Bronchial epithelial cell (primary cell): Measurements from ENCODE around the gene ACOT7. TPM values are rescaled to one million over a fixed set of nuclear protein-coding genes. Genes with fewer than 3 reads are reported as not detected.
A peak's percentile ranks its signal among the peaks of the same experiment; 100 is the strongest.
"Not testable (repeated sequence)": the region's sequence is repeated elsewhere in the genome, so short reads cannot be mapped to it uniquely, and the experiment has no call there.

Experiments
- DNase-seq: peaks from one replicate; pipeline ENCODE4 v3.0.0-alpha.2; 2010; ENCODE audit warnings: low read depth
- FAIRE-seq: peaks from 2 replicates; lab custom pipeline; 2011; peaks lifted over from hg19 to GRCh38; lab: Jason Lieb, UNC
- H3K27me3 ChIP-seq: 2 replicates; pipeline ENCODE4 v1.5.1; 2011; ENCODE audit warnings: low read length; ENCODE audit not compliant: control insufficient read depth, insufficient read depth
- H3K36me3 ChIP-seq: 2 replicates; pipeline ENCODE4 v1.5.1; 2011; ENCODE audit warnings: low read length; ENCODE audit not compliant: control insufficient read depth, insufficient read depth
- H3K4me3 ChIP-seq: 2 replicates; pipeline ENCODE4 v1.5.1; 2011; ENCODE audit warnings: mild to moderate bottlenecking, low read depth, low read length, control low read depth
- CTCF ChIP-seq: IDR thresholded peaks from 2 replicates; pipeline ENCODE4 v1.5.1; 2011; ENCODE audit warnings: mild to moderate bottlenecking, moderate library complexity, low read length, control low read depth, inconsistent platforms; ENCODE audit not compliant: insufficient read depth, severe bottlenecking
- total RNA-seq: library from RNA; depleted of rRNA; stranded (reverse); fragments of >200 nt; gene quantifications from 2 replicates; pipeline ENCODE4 v1.2.1, GENCODE V29; 2014

Gene ACOT7, protein sequence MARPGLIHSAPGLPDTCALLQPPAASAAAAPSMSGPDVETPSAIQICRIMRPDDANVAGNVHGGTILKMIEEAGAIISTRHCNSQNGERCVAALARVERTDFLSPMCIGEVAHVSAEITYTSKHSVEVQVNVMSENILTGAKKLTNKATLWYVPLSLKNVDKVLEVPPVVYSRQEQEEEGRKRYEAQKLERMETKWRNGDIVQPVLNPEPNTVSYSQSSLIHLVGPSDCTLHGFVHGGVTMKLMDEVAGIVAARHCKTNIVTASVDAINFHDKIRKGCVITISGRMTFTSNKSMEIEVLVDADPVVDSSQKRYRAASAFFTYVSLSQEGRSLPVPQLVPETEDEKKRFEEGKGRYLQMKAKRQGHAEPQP
- 88.1 and 89.8 TPM in 2 replicates for total RNA-seq

DNA sequence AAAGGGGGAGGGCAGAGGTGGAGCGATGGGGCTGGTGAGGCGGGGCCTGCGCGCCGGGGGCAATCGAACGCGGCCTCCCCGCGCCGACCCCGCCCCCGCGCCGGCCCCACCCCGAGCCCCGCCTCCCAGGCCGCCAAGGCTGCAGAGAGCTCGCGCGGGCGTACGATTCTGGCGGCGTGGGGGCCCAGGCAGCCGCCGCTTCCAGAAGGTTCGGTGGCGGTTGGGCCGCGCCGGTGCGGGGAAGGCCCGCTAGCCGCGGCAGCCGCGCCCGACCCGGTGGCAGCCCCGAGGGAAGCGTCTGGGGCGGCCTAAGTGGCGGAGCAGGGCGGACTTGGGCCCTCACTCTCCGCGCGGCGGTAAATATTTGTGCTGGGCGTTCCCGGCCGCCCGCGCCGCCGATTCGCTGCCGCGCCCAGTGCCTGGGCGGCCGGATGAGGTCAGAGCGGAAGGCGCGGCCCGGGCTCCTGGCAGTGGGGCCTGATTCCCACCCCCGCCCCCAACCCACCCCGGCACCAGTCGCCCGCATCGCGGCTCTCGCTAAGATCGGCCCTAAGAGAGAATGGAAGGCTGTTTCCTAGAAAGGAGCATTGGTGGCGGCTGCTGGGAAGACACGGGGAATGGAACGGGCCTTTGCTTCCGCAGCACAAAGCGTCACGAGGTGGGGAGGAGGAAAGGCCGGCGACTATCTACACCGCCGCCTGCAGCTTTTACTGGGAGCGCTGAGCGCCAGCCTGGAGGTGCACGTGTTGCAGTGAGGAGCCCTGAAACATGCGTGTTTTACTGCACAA lies at the start of gene ACOT7:
ACOT7 (minus strand) TSS at position 368 of the 788 bp plus-strand sequence. CDS start 368 bp downstream, outside the sequence.
- no peaks in the 10 kb centered on the region for H3K27me3 ChIP-seq
- H3K4me3 ChIP-seq, result peak within 1 kb of the TSS; percentile 59
- FAIRE-seq (no peak), DNase-seq (peak; percentile 71)
- no peaks in the 10 kb centered on the region for H3K36me3 ChIP-seq
- peak; percentile 49 for TF ChIP-seq CTCF

- no peak for DNase-seq
- no peaks in the 10 kb centered on the region for H3K27me3 ChIP-seq
- TF ChIP-seq CTCF, result no peak
- no peak overlapping the region for H3K4me3 ChIP-seq
- FAIRE-seq, result no peak
- no peaks in the 10 kb centered on the region for H3K36me3 ChIP-seq
These were observed 48.0 kb upstream of the ACOT7 start for GRCh38 chr1:6441586-6441985.

GRCh38 chr1:6440198-6441126 lies 46.9 kb upstream of the ACOT7 start:
- no peaks in the 10 kb centered on the region for H3K27me3 ChIP-seq
- no peak for DNase-seq
- peak; percentile 36 for TF ChIP-seq CTCF
- no peak for FAIRE-seq
- no peak overlapping the region for H3K4me3 ChIP-seq
- no peaks in the 10 kb centered on the region for H3K36me3 ChIP-seq

- no peak for FAIRE-seq
- Histone ChIP-seq H3K27me3 (no peaks in the 10 kb centered on the region), H3K36me3 (no peaks in the 10 kb centered on the region), H3K4me3 (no peak overlapping the region)
- peak; percentile 93 for TF ChIP-seq CTCF
- peak; percentile 61 for DNase-seq
These were observed 44.5 kb upstream of the ACOT7 start for GRCh38 chr1:6438047-6438525.

DNA sequence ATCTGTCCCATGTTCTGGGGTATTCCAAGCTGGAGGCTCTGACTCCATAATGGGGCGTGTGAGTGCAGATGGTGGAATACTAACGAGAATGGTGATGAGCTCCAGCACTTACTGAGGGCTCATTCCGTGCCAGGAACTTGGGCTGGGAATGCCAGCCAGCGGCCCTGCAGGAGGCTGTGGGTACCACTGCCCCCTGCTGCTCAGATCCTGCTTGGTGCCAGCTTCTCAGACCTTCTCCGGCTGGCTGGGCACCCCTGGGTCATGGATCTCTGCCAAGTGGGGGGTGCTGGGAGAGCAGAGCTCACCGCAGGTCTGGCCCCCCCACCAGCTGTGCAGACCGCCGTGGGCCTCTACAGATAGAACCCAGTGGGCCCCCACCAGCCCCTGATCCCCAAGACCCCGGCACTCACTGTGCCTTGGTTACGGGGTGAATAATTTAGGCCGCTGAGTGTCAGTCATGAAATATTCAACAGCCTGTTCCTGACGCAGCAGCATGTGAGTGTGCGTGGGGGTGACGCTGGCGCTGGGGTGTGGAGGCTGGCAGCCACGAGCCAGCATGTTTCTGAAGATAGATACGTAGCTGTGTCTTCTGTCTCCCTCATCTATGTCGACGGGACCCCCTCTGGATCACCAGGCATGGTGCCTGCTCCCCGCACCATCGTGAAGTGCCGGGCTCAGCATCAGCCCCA lies 43.6 kb upstream of the ACOT7 start:
- H3K4me3 ChIP-seq, H3K27me3 ChIP-seq, H3K36me3 ChIP-seq, FAIRE-seq, DNase-seq: not testable (repeated sequence)
- TF ChIP-seq CTCF, result peak; percentile 56

GRCh38 chr1:6436277-6436676 lies 42.7 kb upstream of the ACOT7 start:
- not testable (repeated sequence) for H3K4me3 ChIP-seq, H3K36me3 ChIP-seq, DNase-seq, H3K27me3 ChIP-seq
- FAIRE-seq, result peak; percentile 92
